Brain microvascular endothelial cell (primary cell): ENCODE results near the gene CHERP.

Experiments
- DNase-seq: peaks from one replicate; pipeline ENCODE4 v3.0.0-alpha.2; 2020
- H3K27ac ChIP-seq: fragments of 250-450 bp; sonication (Bioruptor Pico); 2 replicates; pipeline ENCODE4 v1.5.1; 2020; ENCODE audit warnings: mild to moderate bottlenecking, moderate library complexity
- H3K27me3 ChIP-seq: fragments of 250-450 bp; sonication (Bioruptor Pico); replicated peaks from 2 replicates; pipeline ENCODE4 v1.5.1; 2020; ENCODE audit warnings: mild to moderate bottlenecking
- H3K36me3 ChIP-seq: fragments of 250-450 bp; sonication (Bioruptor Pico); replicated peaks from 2 replicates; pipeline ENCODE4 v1.5.1; 2020; ENCODE audit warnings: mild to moderate bottlenecking
- H3K4me3 ChIP-seq: 2 replicates; pipeline ENCODE4 v1.5.1; 2011; ENCODE audit warnings: low read depth, mild to moderate bottlenecking, control low read depth, low read length, moderate library complexity
- in situ Hi-C: cut with HindIII; loops from 2 replicates; pipeline ENCODE4 v1.10.0; 2017; ENCODE audit warnings: low sequenced_read_pairs, low pct_ligation_motif_present
- TF ChIP-seq, protein P1 (sequence below): IDR thresholded peaks from 2 replicates; pipeline ENCODE4 v1.5.1; 2011; ENCODE audit warnings: low read depth, mild to moderate bottlenecking, moderate library complexity, low read length, control low read depth, inconsistent platforms; ENCODE audit errors: missing control alignments

The CHERP gene

GRCh38 chr19:16527334-16527935 lies 14.8 kb downstream of the CHERP start:
- no peak for DNase-seq
- Histone ChIP-seq H3K36me3 (peaks cover 93% of the 10 kb centered on the region), H3K27ac (no peak overlapping the region), H3K4me3 (no peak overlapping the region), H3K27me3 (no peaks in the 10 kb centered on the region)
- TF ChIP-seq, protein P1, sequence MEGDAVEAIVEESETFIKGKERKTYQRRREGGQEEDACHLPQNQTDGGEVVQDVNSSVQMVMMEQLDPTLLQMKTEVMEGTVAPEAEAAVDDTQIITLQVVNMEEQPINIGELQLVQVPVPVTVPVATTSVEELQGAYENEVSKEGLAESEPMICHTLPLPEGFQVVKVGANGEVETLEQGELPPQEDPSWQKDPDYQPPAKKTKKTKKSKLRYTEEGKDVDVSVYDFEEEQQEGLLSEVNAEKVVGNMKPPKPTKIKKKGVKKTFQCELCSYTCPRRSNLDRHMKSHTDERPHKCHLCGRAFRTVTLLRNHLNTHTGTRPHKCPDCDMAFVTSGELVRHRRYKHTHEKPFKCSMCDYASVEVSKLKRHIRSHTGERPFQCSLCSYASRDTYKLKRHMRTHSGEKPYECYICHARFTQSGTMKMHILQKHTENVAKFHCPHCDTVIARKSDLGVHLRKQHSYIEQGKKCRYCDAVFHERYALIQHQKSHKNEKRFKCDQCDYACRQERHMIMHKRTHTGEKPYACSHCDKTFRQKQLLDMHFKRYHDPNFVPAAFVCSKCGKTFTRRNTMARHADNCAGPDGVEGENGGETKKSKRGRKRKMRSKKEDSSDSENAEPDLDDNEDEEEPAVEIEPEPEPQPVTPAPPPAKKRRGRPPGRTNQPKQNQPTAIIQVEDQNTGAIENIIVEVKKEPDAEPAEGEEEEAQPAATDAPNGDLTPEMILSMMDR, result no peak
- in situ Hi-C loops, result no loop called here

- H3K27me3 ChIP-seq, result no peaks in the 10 kb centered on the region
- in situ Hi-C loops, result no loop called here
- TF ChIP-seq, protein P1, result no peak
- H3K4me3 ChIP-seq, result no peak overlapping the region
- peaks cover 93% of the 10 kb centered on the region for H3K36me3 ChIP-seq
- H3K27ac ChIP-seq, result no peak overlapping the region
- no peak for DNase-seq
These were observed 16.3 kb downstream of the CHERP start for GRCh38 chr19:16525751-16526481.

DNA sequence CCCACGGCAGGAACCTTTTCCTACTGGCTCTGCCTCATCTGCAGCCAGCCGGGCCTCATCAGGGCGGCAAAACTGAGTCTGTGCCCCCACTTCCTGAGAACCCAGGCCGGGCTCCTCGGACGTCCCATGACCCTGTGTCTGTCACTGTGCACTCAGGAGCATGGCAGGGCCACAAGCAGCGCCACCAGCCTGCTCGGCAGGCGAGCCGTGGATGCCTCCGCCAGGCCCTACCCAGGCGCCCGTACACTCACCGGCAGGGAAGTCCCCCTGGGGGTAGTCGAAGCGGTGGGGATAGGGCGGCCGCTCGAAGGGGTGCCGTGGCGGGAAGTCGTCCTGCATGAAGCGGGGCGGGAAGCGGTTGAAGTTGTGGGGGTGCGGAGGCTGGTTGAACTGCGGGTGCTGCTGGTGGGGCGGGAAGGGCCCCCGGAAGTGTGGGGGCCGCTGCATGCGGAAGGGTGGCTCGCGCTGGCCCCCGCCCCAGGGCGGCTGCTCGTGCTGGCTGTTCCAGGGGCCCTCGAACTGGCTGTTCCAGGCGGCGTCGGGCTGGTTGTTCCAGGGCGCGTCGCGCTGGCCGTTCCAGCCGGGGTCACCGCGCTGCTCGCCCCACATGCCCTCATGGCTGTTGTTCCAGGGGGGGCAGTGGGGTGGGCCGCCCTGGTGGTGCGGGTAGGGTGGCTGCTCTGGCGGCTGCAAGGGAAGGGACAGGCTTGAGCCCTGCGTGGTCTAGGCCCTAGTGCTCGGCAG lies 17.1 kb downstream of the CHERP start:
- no peak for DNase-seq
- Histone ChIP-seq H3K27me3 (no peaks in the 10 kb centered on the region), H3K27ac (no peak overlapping the region), H3K36me3 (peaks cover 93% of the 10 kb centered on the region), H3K4me3 (no peak overlapping the region)
- TF ChIP-seq, protein P1, result no peak
- in situ Hi-C loops, result no loop called here

- in situ Hi-C loops, result no loop called here
- H3K4me3 ChIP-seq, result no peak overlapping the region
- DNase-seq, result no peak
- peaks cover 91% of the 10 kb centered on the region for H3K36me3 ChIP-seq
- TF ChIP-seq, protein P1, result no peak
- no peak overlapping the region for H3K27ac ChIP-seq
- no peaks in the 10 kb centered on the region for H3K27me3 ChIP-seq
These were observed 19.5 kb downstream of the CHERP start for GRCh38 chr19:16522559-16523377.

GRCh38 chr19:16521715-16522289 lies 20.4 kb downstream of the CHERP start:
- H3K27me3 ChIP-seq, result no peaks in the 10 kb centered on the region
- TF ChIP-seq, protein P1, result no peak
- DNase-seq, result no peak
- no peak overlapping the region for H3K27ac ChIP-seq
- peaks cover 87% of the 10 kb centered on the region for H3K36me3 ChIP-seq
- H3K4me3 ChIP-seq, result no peak overlapping the region
- in situ Hi-C loops, result no loop called here
